ENCODE results near the gene BDP1.
"Not testable (repeated sequence)": the region's sequence is repeated elsewhere in the genome, so short reads cannot be mapped to it uniquely, and the experiment has no call there.

BDP1 gene

GRCh38 chr5:71455427-71456361 lies at the start of gene BDP1:
Gene BDP1 (plus strand): TSS chr5:71455651. CDS start chr5:71455878, 227 bp downstream.
- peak; percentile 60 for DNase-seq (ENCODE audit: low read depth, low spot score)

GRCh38 chr5:71410088-71410487 lies 45.4 kb upstream of the BDP1 start:
- not testable (repeated sequence) for DNase-seq (ENCODE audit: low read depth, low spot score); H3K27ac ChIP-seq

More at GRCh38 chr5:71455427-71456361, at the start of gene BDP1:
- peak within 1 kb of the TSS; percentile 83 for H3K27ac ChIP-seq

GRCh38 chr5:71415626-71416025 lies 39.8 kb upstream of the BDP1 start:
- not testable (repeated sequence) for H3K27ac ChIP-seq; DNase-seq (ENCODE audit: low read depth, low spot score)

- H3K27ac ChIP-seq; DNase-seq (ENCODE audit: low read depth, low spot score): not testable (repeated sequence)
Observed at GRCh38 chr5:71418026-71418425, 37.4 kb upstream of the BDP1 start.

- not testable (repeated sequence) for DNase-seq (ENCODE audit: low read depth, low spot score)
Observed at GRCh38 chr5:71421278-71421677, 34.2 kb upstream of the BDP1 start.

GRCh38 chr5:71423896-71424295 lies 31.6 kb upstream of the BDP1 start:
- not testable (repeated sequence) for H3K27ac ChIP-seq; DNase-seq (ENCODE audit: low read depth, low spot score)

More at GRCh38 chr5:71421278-71421677, 34.2 kb upstream of the BDP1 start:
- not testable (repeated sequence) for H3K27ac ChIP-seq

GRCh38 chr5:71426686-71427474 lies 28.6 kb upstream of the BDP1 start:
- not testable (repeated sequence) for H3K27ac ChIP-seq; DNase-seq (ENCODE audit: low read depth, low spot score)

GRCh38 chr5:71432410-71432809 lies 23.0 kb upstream of the BDP1 start:
- DNase-seq (ENCODE audit: low read depth, low spot score), result not testable (repeated sequence)

GRCh38 chr5:71434825-71435224 lies 20.6 kb upstream of the BDP1 start:
- not testable (repeated sequence) for H3K27ac ChIP-seq; DNase-seq (ENCODE audit: low read depth, low spot score)

More at GRCh38 chr5:71432410-71432809, 23.0 kb upstream of the BDP1 start:
- not testable (repeated sequence) for H3K27ac ChIP-seq

- not testable (repeated sequence) for DNase-seq (ENCODE audit: low read depth, low spot score)
Observed at GRCh38 chr5:71441564-71441963, 13.9 kb upstream of the BDP1 start.

GRCh38 chr5:71443891-71444290 lies 11.6 kb upstream of the BDP1 start:
- H3K27ac ChIP-seq; DNase-seq (ENCODE audit: low read depth, low spot score): not testable (repeated sequence)

More at GRCh38 chr5:71441564-71441963, 13.9 kb upstream of the BDP1 start:
- H3K27ac ChIP-seq, result not testable (repeated sequence)

GRCh38 chr5:71445015-71445414 lies 10.4 kb upstream of the BDP1 start:
- not testable (repeated sequence) for H3K27ac ChIP-seq; DNase-seq (ENCODE audit: low read depth, low spot score)

- H3K27ac ChIP-seq; DNase-seq (ENCODE audit: low read depth, low spot score): not testable (repeated sequence)
Observed at GRCh38 chr5:71445523-71446152, 9.8 kb upstream of the BDP1 start.

- not testable (repeated sequence) for DNase-seq (ENCODE audit: low read depth, low spot score); H3K27ac ChIP-seq
Observed at GRCh38 chr5:71446540-71447216, 8.8 kb upstream of the BDP1 start.

GRCh38 chr5:71447218-71447808 lies 8.1 kb upstream of the BDP1 start:
- DNase-seq (ENCODE audit: low read depth, low spot score); H3K27ac ChIP-seq: not testable (repeated sequence)

- DNase-seq (ENCODE audit: low read depth, low spot score), result no peak
- no peak overlapping the region for H3K27ac ChIP-seq
Observed at GRCh38 chr5:71452876-71453275, 2.6 kb upstream of the BDP1 start.

- no peak for DNase-seq (ENCODE audit: low read depth, low spot score)
Observed at GRCh38 chr5:71454913-71455312, 538 bp upstream of the BDP1 start.

GRCh38 chr5:71456362-71456743 lies 902 bp downstream of the BDP1 start:
- peak overlapping the region; percentile 83 for H3K27ac ChIP-seq
- DNase-seq (ENCODE audit: low read depth, low spot score), result no peak

More at GRCh38 chr5:71454913-71455312, 538 bp upstream of the BDP1 start:
- no peak overlapping the region for H3K27ac ChIP-seq

- no peak overlapping the region for H3K27ac ChIP-seq
- DNase-seq (ENCODE audit: low read depth, low spot score), result no peak
Observed at GRCh38 chr5:71457106-71457505, 1.7 kb downstream of the BDP1 start.
